ENCODE measurements around the gene SLX9.
"Not testable (repeated sequence)": the region's sequence is repeated elsewhere in the genome, so short reads cannot be mapped to it uniquely, and the experiment has no call there.

SLX9 gene

GRCh38 chr21:45022348-45022675 lies 82.5 kb downstream of the SLX9 start:
- Histone ChIP-seq H3K27ac (ENCODE audit: low read depth, low read length) (no peak overlapping the region), H3K36me3 (ENCODE audit: control insufficient read depth, low read length) (no peaks in the 10 kb centered on the region), H3K4me3 (ENCODE audit: low read length) (no peak overlapping the region), H3K9me2 (replicated peaks; ENCODE audit: control insufficient read depth, low read length) (no peaks in the 10 kb centered on the region), H3K4me2 (ENCODE audit: low read length) (no peak overlapping the region), H3K4me1 (ENCODE audit: control insufficient read depth, low read length) (no peaks in the 10 kb centered on the region), H3K9me3 (ENCODE audit: control insufficient read depth, insufficient read depth, low read length) (no peaks in the 10 kb centered on the region), H3K27me3 (ENCODE audit: control insufficient read depth, low read length) (no peaks in the 10 kb centered on the region), H4K20me1 (ENCODE audit: control insufficient read depth, insufficient read depth, low read depth, low read length) (no peaks in the 10 kb centered on the region), H3K79me2 (ENCODE audit: control insufficient read depth, low read length) (no peaks in the 10 kb centered on the region), H3F3A (ENCODE audit: control insufficient read depth, insufficient read depth) (no peaks in the 10 kb centered on the region)
- TF ChIP-seq CTCF (IDR thresholded peaks at IDR 0.05; ENCODE audit: low read depth, low read length, poor library complexity, severe bottlenecking) (no peak), EZH2phosphoT487 (IDR thresholded peaks at IDR 0.05; ENCODE audit: borderline replicate concordance, low read length) (no peak)

GRCh38 chr21:45022736-45023135 lies 82.9 kb downstream of the SLX9 start:
- Histone ChIP-seq H3K9me3 (ENCODE audit: control insufficient read depth, insufficient read depth, low read length) (no peaks in the 10 kb centered on the region), H3F3A (ENCODE audit: control insufficient read depth, insufficient read depth) (no peaks in the 10 kb centered on the region), H3K4me1 (ENCODE audit: control insufficient read depth, low read length) (no peaks in the 10 kb centered on the region), H4K20me1 (ENCODE audit: control insufficient read depth, insufficient read depth, low read depth, low read length) (no peaks in the 10 kb centered on the region), H3K4me2 (ENCODE audit: low read length) (no peak overlapping the region), H3K79me2 (ENCODE audit: control insufficient read depth, low read length) (no peaks in the 10 kb centered on the region), H3K36me3 (ENCODE audit: control insufficient read depth, low read length) (no peaks in the 10 kb centered on the region), H3K27me3 (ENCODE audit: control insufficient read depth, low read length) (no peaks in the 10 kb centered on the region), H3K27ac (ENCODE audit: low read depth, low read length) (no peak overlapping the region), H3K9me2 (replicated peaks; ENCODE audit: control insufficient read depth, low read length) (no peaks in the 10 kb centered on the region), H3K4me3 (ENCODE audit: low read length) (no peak overlapping the region)
- TF ChIP-seq CTCF (IDR thresholded peaks at IDR 0.05; ENCODE audit: low read depth, low read length, poor library complexity, severe bottlenecking) (no peak), EZH2phosphoT487 (IDR thresholded peaks at IDR 0.05; ENCODE audit: borderline replicate concordance, low read length) (no peak)

- H3K4me1 ChIP-seq (ENCODE audit: control insufficient read depth, low read length); H3K9me3 ChIP-seq (ENCODE audit: control insufficient read depth, insufficient read depth, low read length); H3K4me3 ChIP-seq (ENCODE audit: low read length); H3K36me3 ChIP-seq (ENCODE audit: control insufficient read depth, low read length); H3F3A ChIP-seq (ENCODE audit: control insufficient read depth, insufficient read depth); H3K9me2 ChIP-seq (replicated peaks; ENCODE audit: control insufficient read depth, low read length); H3K27ac ChIP-seq (ENCODE audit: low read depth, low read length); H3K27me3 ChIP-seq (ENCODE audit: control insufficient read depth, low read length); H3K4me2 ChIP-seq (ENCODE audit: low read length); H4K20me1 ChIP-seq (ENCODE audit: control insufficient read depth, insufficient read depth, low read depth, low read length); H3K79me2 ChIP-seq (ENCODE audit: control insufficient read depth, low read length): not testable (repeated sequence)
Observed at GRCh38 chr21:45024516-45024915, 84.7 kb downstream of the SLX9 start.

GRCh38 chr21:45026066-45026745 lies 86.4 kb downstream of the SLX9 start:
- no peaks in the 10 kb centered on the region for H3K4me1 ChIP-seq (ENCODE audit: control insufficient read depth, low read length)
- no peaks in the 10 kb centered on the region for H3K36me3 ChIP-seq (ENCODE audit: control insufficient read depth, low read length)
- H3K9me2 ChIP-seq (replicated peaks; ENCODE audit: control insufficient read depth, low read length), result no peaks in the 10 kb centered on the region
- H3K4me2 ChIP-seq (ENCODE audit: low read length), result no peak overlapping the region
- peaks cover 6% of the 10 kb centered on the region; the same call in 1 of the 2 replicates for H3K27me3 ChIP-seq (ENCODE audit: control insufficient read depth, low read length)
- H3K79me2 ChIP-seq (ENCODE audit: control insufficient read depth, low read length), result no peaks in the 10 kb centered on the region
- no peak for TF ChIP-seq EZH2phosphoT487 (IDR thresholded peaks at IDR 0.05; ENCODE audit: borderline replicate concordance, low read length)
- TF ChIP-seq CTCF (IDR thresholded peaks at IDR 0.05; ENCODE audit: low read depth, low read length, poor library complexity, severe bottlenecking), result no peak
- H3K9me3 ChIP-seq (ENCODE audit: control insufficient read depth, insufficient read depth, low read length), result no peaks in the 10 kb centered on the region
- no peaks in the 10 kb centered on the region for H3F3A ChIP-seq (ENCODE audit: control insufficient read depth, insufficient read depth)
- no peaks in the 10 kb centered on the region for H4K20me1 ChIP-seq (ENCODE audit: control insufficient read depth, insufficient read depth, low read depth, low read length)
- H3K27ac ChIP-seq (ENCODE audit: low read depth, low read length), result no peak overlapping the region
- H3K4me3 ChIP-seq (ENCODE audit: low read length), result no peak overlapping the region
